ENCODE results near the gene CD79B.
"Not testable (repeated sequence)": the region's sequence is repeated elsewhere in the genome, so short reads cannot be mapped to it uniquely, and the experiment has no call there.

DNA sequence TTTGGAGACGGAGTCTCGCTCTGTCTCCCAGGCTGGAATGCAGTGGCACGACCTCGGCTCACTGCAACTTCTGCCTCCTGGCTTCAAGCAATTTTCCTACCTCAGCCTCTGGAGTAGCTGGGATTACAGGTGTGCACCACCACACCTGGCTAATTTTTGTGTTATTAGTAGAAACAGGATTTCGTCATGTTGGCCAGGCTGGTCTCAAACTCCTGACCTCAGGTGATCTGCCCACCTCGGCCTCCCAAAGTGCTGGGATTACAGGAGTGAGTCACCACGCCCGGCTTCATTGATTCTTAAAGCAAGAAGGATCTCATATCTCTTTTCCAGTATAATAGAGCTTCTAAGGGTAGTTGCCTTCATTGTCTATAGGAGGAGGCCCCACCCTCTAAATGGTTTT is 27.3 kb downstream of the CD79B start:
- TF ChIP-seq CTCF (IDR thresholded peaks at IDR 0.05; ENCODE audit: low read depth, low read length); POLR2A (IDR thresholded peaks at IDR 0.05; ENCODE audit: extremely low read depth, insufficient read length); MAX (IDR thresholded peaks at IDR 0.05; ENCODE audit: low read depth, low read length); MYC (IDR thresholded peaks at IDR 0.05; ENCODE audit: low read depth, low read length): not testable (repeated sequence)

All from NB4 (cell line).